Gastroesophageal sphincter (tissue), 4 donors: Measurements from ENCODE around the gene NR6A1. TPM values are rescaled to one million over a fixed set of nuclear protein-coding genes. Genes with fewer than 3 reads are reported as not detected.

ENCODE experiments used
- ATAC-seq: fragments of 150-250 bp; one replicate; pipeline ENCODE4 v1.9.1; 2016; ENCODE audit warnings: mild to moderate bottlenecking, moderate library complexity
- H3K27ac ChIP-seq, 4 donors: fragments of 200-600 bp; sonication (generic) in 3 of 4; 1 replicate in 3 of 4; 2 replicates in 1 of 4; pipeline ENCODE4 v1.5.1; 2016 to 2019
- H3K27me3 ChIP-seq: fragments of 200-600 bp; sonication (generic); one replicate; pipeline ENCODE4 v1.5.1; 2019
- H3K36me3 ChIP-seq, 2 donors: fragments of 200-600 bp; sonication (generic); one replicate each; pipeline ENCODE4 v1.5.1; 2019; ENCODE audit warnings: control low read depth in 1 of 2
- H3K4me1 ChIP-seq, 3 donors: fragments of 200-600 bp; sonication (generic); 1 replicate in 2 of 3; 2 replicates in 1 of 3; pipeline ENCODE4 v1.5.1; 2016 to 2019; ENCODE audit warnings: control low read depth in 2 of 3
- H3K4me3 ChIP-seq, 2 donors: fragments of 200-600 bp; sonication (generic); one replicate each; pipeline ENCODE4 v1.5.1; 2019; ENCODE audit warnings: mild to moderate bottlenecking in 1 of 2, moderate library complexity in 1 of 2
- H3K9me3 ChIP-seq, 3 donors: fragments of 200-600 bp; sonication (generic); one replicate each; pipeline ENCODE4 v1.5.1; 2017 to 2019; ENCODE audit warnings: control low read depth in 2 of 3
- CTCF ChIP-seq, 4 experiments: fragments of 200-600 bp in 2 of 4; fragments of 450-650 bp in 2 of 4; sonication (generic) in 1 of 4; IDR thresholded peaks; one replicate each; pipeline ENCODE4 v1.5.1; 2017 to 2019; ENCODE audit warnings: antibody characterized with exemption in 4 of 4, mild to moderate bottlenecking in 2 of 4, moderate library complexity in 2 of 4
- EP300 ChIP-seq: sonication (generic); formaldehyde crosslinking; IDR thresholded peaks from one replicate; pipeline ENCODE4 v1.6.1; 2017; ENCODE audit warnings: antibody characterized with exemption, mild to moderate bottlenecking
- POLR2A ChIP-seq, 2 donors: fragments of 450-650 bp; IDR thresholded peaks; one replicate each; pipeline ENCODE4 v1.6.1; 2017; ENCODE audit warnings: antibody characterized with exemption in 2 of 2, mild to moderate bottlenecking in 2 of 2, moderate library complexity in 1 of 2
- POLR2AphosphoS5 ChIP-seq: sonication (generic); formaldehyde crosslinking; IDR thresholded peaks from one replicate; pipeline ENCODE4 v1.6.1; 2017; ENCODE audit warnings: antibody characterized with exemption
- WGBS, 2 donors: methylation state at CpG; one replicate each; pipeline ENCODE4 v1.1.5; 2018; ENCODE audit warnings: low coverage in 1 of 2; 5-methylcytosine and 5-hydroxymethylcytosine counted together
- total RNA-seq, 4 donors: library from RNA; depleted of rRNA; stranded (reverse); fragments of >200 nt; gene quantifications; one replicate each; pipeline ENCODE4 v1.1.0, GENCODE V29; 2016

The NR6A1 gene
- total RNA-seq, 4 donors from 2014 or later: 0.16 to 4.4 (median 0.62) TPM

GRCh38 chr9:124492818-124493217 lies 278.3 kb downstream of the NR6A1 start:
- 70% methylated on average over 3 of the region's 19 CpGs; no CpG with 5 or more reads in 1 of the 2 donors for WGBS, 2 donors
- no peaks in the 10 kb centered on the region for H3K9me3 ChIP-seq
- H3K27ac ChIP-seq: no peak overlapping the region
- no peaks in the 10 kb centered on the region for H3K36me3 ChIP-seq
- no peak overlapping the region for H3K4me3 ChIP-seq
- H3K4me1 ChIP-seq: no peaks in the 10 kb centered on the region
- ATAC-seq: no peak
- TF ChIP-seq EP300 (no peak), POLR2AphosphoS5 (no peak), POLR2A (IDR thresholded peaks at IDR 0.05) (no peak), CTCF (IDR thresholded peaks at IDR 0.05) (no peak)
- H3K27me3 ChIP-seq: peaks cover 90% of the 10 kb centered on the region

GRCh38 chr9:124491049-124491975 lies 279.8 kb downstream of the NR6A1 start:
- TF ChIP-seq EP300 (no peak), CTCF (IDR thresholded peaks at IDR 0.05) (no peak), POLR2A (IDR thresholded peaks at IDR 0.05) (no peak), POLR2AphosphoS5 (no peak)
- no peaks in the 10 kb centered on the region for H3K36me3 ChIP-seq
- ATAC-seq: no peak
- H3K4me1 ChIP-seq: no peaks in the 10 kb centered on the region
- H3K4me3 ChIP-seq: no peak overlapping the region
- no peak overlapping the region for H3K27ac ChIP-seq
- H3K9me3 ChIP-seq: no peaks in the 10 kb centered on the region
- WGBS, 2 donors: 80 to 83% methylated on average over 3 to 4 of the region's 32 CpGs
- peaks cover 96% of the 10 kb centered on the region for H3K27me3 ChIP-seq

GRCh38 chr9:124490004-124490403 lies 281.1 kb downstream of the NR6A1 start:
- no CpG with 5 or more reads among the region's 2 CpGs for WGBS, 2 donors
- Histone ChIP-seq H3K36me3 (no peaks in the 10 kb centered on the region), H3K9me3 (no peaks in the 10 kb centered on the region), H3K27ac (no peak overlapping the region), H3K4me1 (no peaks in the 10 kb centered on the region), H3K27me3 (peaks cover 96% of the 10 kb centered on the region), H3K4me3 (no peak overlapping the region)
- ATAC-seq: no peak
- no peak for TF ChIP-seq POLR2AphosphoS5
- TF ChIP-seq POLR2A (IDR thresholded peaks at IDR 0.05): no peak
- TF ChIP-seq CTCF (IDR thresholded peaks at IDR 0.05): no peak
- TF ChIP-seq EP300: no peak

GRCh38 chr9:124489222-124489621 lies 281.9 kb downstream of the NR6A1 start:
- no peaks in the 10 kb centered on the region for H3K9me3 ChIP-seq

More at GRCh38 chr9:124489222-124489621, 281.9 kb downstream of the NR6A1 start:
- 66% methylated on average over 5 of the region's 13 CpGs; no CpG with 5 or more reads in 1 of the 2 donors for WGBS, 2 donors
- Histone ChIP-seq H3K4me3 (no peak overlapping the region), H3K36me3 (no peaks in the 10 kb centered on the region), H3K27ac (no peak overlapping the region), H3K4me1 (no peaks in the 10 kb centered on the region), H3K27me3 (peaks cover 93% of the 10 kb centered on the region)
- no peak for ATAC-seq
- no peak for TF ChIP-seq CTCF (IDR thresholded peaks at IDR 0.05)
- no peak for TF ChIP-seq EP300
- no peak for TF ChIP-seq POLR2AphosphoS5
- TF ChIP-seq POLR2A (IDR thresholded peaks at IDR 0.05): no peak
